Sigmoid colon (tissue), 7 donors: ENCODE measurements around the gene INTS6. TPM values are rescaled to one million over a fixed set of nuclear protein-coding genes. Genes with fewer than 3 reads are reported as not detected.

Experiments used
- DNase-seq: peaks from one replicate; pipeline ENCODE4 v3.0.0-alpha.2; 2019
- H3K27ac ChIP-seq, 4 donors: fragments of 200-600 bp; sonication (generic); one replicate each; pipeline ENCODE4 v1.5.1; 2016 to 2019; ENCODE audit warnings: mild to moderate bottlenecking in 1 of 4
- H3K27me3 ChIP-seq, 3 donors: fragments of 200-600 bp; sonication (generic); one replicate each; pipeline ENCODE4 v1.5.1; 2019; ENCODE audit warnings: mild to moderate bottlenecking in 1 of 3
- H3K36me3 ChIP-seq, 4 donors: fragments of 200-600 bp; sonication (generic); one replicate each; pipeline ENCODE4 v1.5.1; 2016 to 2019
- H3K4me1 ChIP-seq, 4 donors: fragments of 200-600 bp; sonication (generic); one replicate each; pipeline ENCODE4 v1.5.1; 2017 to 2019
- H3K4me3 ChIP-seq, 4 donors: fragments of 200-600 bp; sonication (generic); one replicate each; pipeline ENCODE4 v1.5.1; 2017 to 2019; ENCODE audit warnings: mild to moderate bottlenecking in 2 of 4, moderate library complexity in 1 of 4
- H3K9me3 ChIP-seq, 4 donors: fragments of 200-600 bp in 3 of 4; sonication (generic) in 3 of 4; one replicate each; pipeline versions ENCODE4 v1.5.1 to v1.6.1; 2013 to 2019
- EP300 ChIP-seq, 4 donors: sonication (generic); formaldehyde crosslinking; IDR thresholded peaks; one replicate each; pipeline ENCODE4 v1.6.1; 2017; ENCODE audit warnings: antibody characterized with exemption in 4 of 4
- POLR2A ChIP-seq, 2 donors: fragments of 450-650 bp; IDR thresholded peaks; one replicate each; pipeline ENCODE4 v1.6.1; 2016; ENCODE audit warnings: antibody characterized with exemption in 2 of 2, mild to moderate bottlenecking in 2 of 2, moderate library complexity in 2 of 2
- POLR2AphosphoS5 ChIP-seq, 4 donors: sonication (generic); formaldehyde crosslinking; IDR thresholded peaks; one replicate each; pipeline ENCODE4 v1.6.1; 2017; ENCODE audit warnings: antibody characterized with exemption in 4 of 4
- WGBS, 2 donors: extraction: QIAGEN DNeasy Blood & Tissue Kit; methylation state at CpG; one replicate each; pipeline ENCODE4 v1.1.7; 2013; 5-methylcytosine and 5-hydroxymethylcytosine counted together
- intact Hi-C: fragments of 100-400 bp; cut with DNase I; formaldehyde crosslinking; loops from one replicate; pipeline ENCODE4 v1.15.1; 2023
- polyA plus RNA-seq, 3 donors: library from polyadenylated mRNA; stranded (reverse); fragments of 200-250 nt; gene quantifications; one replicate each; pipeline ENCODE4 v1.2.3, GENCODE V29; 2013
- total RNA-seq, 4 donors: library from RNA; depleted of rRNA; stranded (reverse); fragments of >200 nt; gene quantifications; one replicate each; pipeline ENCODE4 v1.1.0, GENCODE V29; 2016
- TF ChIP-seq, protein P1 (sequence below), 4 experiments: fragments of 450-650 bp in 3 of 4; fragments of 200-600 bp in 1 of 4; IDR thresholded peaks; one replicate each; pipeline ENCODE4 v1.5.1; 2016 to 2019; ENCODE audit warnings: antibody characterized with exemption in 4 of 4, mild to moderate bottlenecking in 3 of 4, moderate library complexity in 2 of 4
- donor health status: healthy with polysubstance abuse.
- donor health status: Bipolar disorder and iron deficiency.
- donor health status: healthy.

The INTS6 gene
- total and polyA plus RNA-seq, 7 donors: 6.7 to 43.3 (median 30.0) TPM

- DNase-seq: no peak
- 83 to 89% methylated on average over 5 of the region's 5 CpGs for WGBS, 2 donors
- TF ChIP-seq, protein P1, sequence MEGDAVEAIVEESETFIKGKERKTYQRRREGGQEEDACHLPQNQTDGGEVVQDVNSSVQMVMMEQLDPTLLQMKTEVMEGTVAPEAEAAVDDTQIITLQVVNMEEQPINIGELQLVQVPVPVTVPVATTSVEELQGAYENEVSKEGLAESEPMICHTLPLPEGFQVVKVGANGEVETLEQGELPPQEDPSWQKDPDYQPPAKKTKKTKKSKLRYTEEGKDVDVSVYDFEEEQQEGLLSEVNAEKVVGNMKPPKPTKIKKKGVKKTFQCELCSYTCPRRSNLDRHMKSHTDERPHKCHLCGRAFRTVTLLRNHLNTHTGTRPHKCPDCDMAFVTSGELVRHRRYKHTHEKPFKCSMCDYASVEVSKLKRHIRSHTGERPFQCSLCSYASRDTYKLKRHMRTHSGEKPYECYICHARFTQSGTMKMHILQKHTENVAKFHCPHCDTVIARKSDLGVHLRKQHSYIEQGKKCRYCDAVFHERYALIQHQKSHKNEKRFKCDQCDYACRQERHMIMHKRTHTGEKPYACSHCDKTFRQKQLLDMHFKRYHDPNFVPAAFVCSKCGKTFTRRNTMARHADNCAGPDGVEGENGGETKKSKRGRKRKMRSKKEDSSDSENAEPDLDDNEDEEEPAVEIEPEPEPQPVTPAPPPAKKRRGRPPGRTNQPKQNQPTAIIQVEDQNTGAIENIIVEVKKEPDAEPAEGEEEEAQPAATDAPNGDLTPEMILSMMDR (IDR thresholded peaks at IDR 0.05): no peak
- TF ChIP-seq POLR2AphosphoS5 (IDR thresholded peaks at IDR 0.05) (no peak), EP300 (IDR thresholded peaks at IDR 0.05) (no peak), POLR2A (IDR thresholded peaks at IDR 0.05) (no peak)
- Histone ChIP-seq H3K36me3 (no peaks in the 10 kb centered on the region), H3K9me3 (no peaks in the 10 kb centered on the region), H3K27ac (no peak overlapping the region), H3K4me3 (no peak overlapping the region), H3K4me1 (no peaks in the 10 kb centered on the region), H3K27me3 (no peaks in the 10 kb centered on the region)
- intact Hi-C loops: no loop called here
These were observed 116.1 kb downstream of the INTS6 start for GRCh38 chr13:51336746-51337145.

DNA sequence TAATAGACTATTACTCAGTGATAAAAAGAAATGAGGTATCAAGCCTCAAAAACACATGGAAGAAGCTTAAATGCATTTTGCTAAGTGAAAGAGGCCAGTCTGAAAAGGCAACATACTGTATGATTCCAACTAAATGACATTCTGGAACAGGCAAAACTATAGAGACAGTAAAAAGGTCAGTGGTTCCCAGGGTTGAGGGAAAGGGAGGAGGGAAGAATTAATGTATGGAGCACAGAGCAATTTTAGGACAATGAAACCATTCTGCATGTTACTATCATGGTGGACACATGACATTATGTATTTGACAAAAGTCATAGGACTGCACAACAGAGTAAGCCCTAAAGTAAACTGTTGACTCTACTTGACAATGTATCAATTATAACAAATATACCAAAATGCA lies 119.0 kb downstream of the INTS6 start:
- Histone ChIP-seq H3K27me3 (no peaks in the 10 kb centered on the region), H3K27ac (no peak overlapping the region), H3K4me1 (no peaks in the 10 kb centered on the region), H3K4me3 (no peak overlapping the region), H3K36me3 (no peaks in the 10 kb centered on the region), H3K9me3 (no peaks in the 10 kb centered on the region)
- no peak for TF ChIP-seq POLR2A (IDR thresholded peaks at IDR 0.05)
- no peak for TF ChIP-seq EP300 (IDR thresholded peaks at IDR 0.05)
- no peak for TF ChIP-seq POLR2AphosphoS5 (IDR thresholded peaks at IDR 0.05)
- TF ChIP-seq, protein P1 (IDR thresholded peaks at IDR 0.05): no peak
- intact Hi-C loops: no loop called here
- DNase-seq: no peak

GRCh38 chr13:51333421-51333820 lies 119.4 kb downstream of the INTS6 start:
- no peaks in the 10 kb centered on the region for H3K9me3 ChIP-seq
- no peak for TF ChIP-seq EP300 (IDR thresholded peaks at IDR 0.05)
- TF ChIP-seq, protein P1 (IDR thresholded peaks at IDR 0.05): no peak
- TF ChIP-seq POLR2AphosphoS5 (IDR thresholded peaks at IDR 0.05): no peak
- TF ChIP-seq POLR2A (IDR thresholded peaks at IDR 0.05): no peak
- H3K36me3 ChIP-seq: no peaks in the 10 kb centered on the region
- no peak overlapping the region for H3K27ac ChIP-seq
- intact Hi-C loops: no loop called here
- no peak for DNase-seq
- H3K4me1 ChIP-seq: no peaks in the 10 kb centered on the region
- no peak overlapping the region for H3K4me3 ChIP-seq
- H3K27me3 ChIP-seq: no peaks in the 10 kb centered on the region

- Histone ChIP-seq H3K36me3 (no peaks in the 10 kb centered on the region), H3K4me1 (no peaks in the 10 kb centered on the region), H3K27me3 (no peaks in the 10 kb centered on the region), H3K4me3 (no peak overlapping the region), H3K9me3 (no peaks in the 10 kb centered on the region), H3K27ac (no peak overlapping the region)
- no peak for DNase-seq
- TF ChIP-seq EP300 (IDR thresholded peaks at IDR 0.05): no peak
- TF ChIP-seq POLR2A (IDR thresholded peaks at IDR 0.05): no peak
- TF ChIP-seq, protein P1 (IDR thresholded peaks at IDR 0.05): no peak
- TF ChIP-seq POLR2AphosphoS5 (IDR thresholded peaks at IDR 0.05): no peak
- intact Hi-C loops: no loop called here
- WGBS, 2 donors: 84 to 85% methylated on average over 2 of the region's 2 CpGs
These were observed 120.1 kb downstream of the INTS6 start for GRCh38 chr13:51332566-51333361.
